ENCODE results near the gene CST8. TPM values are rescaled to one million over a fixed set of nuclear protein-coding genes. Genes with fewer than 3 reads are reported as not detected.
A peak's percentile ranks its signal among the peaks of the same experiment; 100 is the strongest.

Gene CST8
- total and polyA plus RNA-seq, 2 of the 4 experiments (the other 2 are of a cell fraction) = not detected

DNA sequence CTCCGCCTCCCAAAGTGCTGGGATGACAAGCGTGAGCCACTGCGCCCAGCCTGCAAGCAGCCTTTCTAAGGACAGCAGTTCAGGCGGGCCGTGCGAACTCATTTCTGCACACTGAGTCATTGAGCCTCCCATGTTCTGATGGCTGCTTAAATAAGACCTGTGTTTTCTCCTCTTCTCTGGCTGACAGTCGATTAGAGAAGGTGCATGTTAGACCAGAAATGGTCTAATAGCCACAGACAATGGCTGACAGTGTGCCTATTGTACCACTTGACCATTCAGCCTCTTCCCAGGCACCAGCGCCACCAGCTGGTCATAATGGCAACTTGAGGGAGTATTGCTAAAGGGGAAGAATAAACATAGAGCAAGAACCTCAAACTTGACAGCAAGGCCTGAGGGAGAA, 44.4 kb upstream of the CST8 start:
- Histone ChIP-seq H3K27ac (ENCODE audit: insufficient read depth, low read length) (no peak overlapping the region), H3K36me3 (ENCODE audit: control insufficient read depth, insufficient read depth, low read length) (no peaks in the 10 kb centered on the region), H2BK5ac (ENCODE audit: low read depth, low read length, poor library complexity, severe bottlenecking) (no peak overlapping the region), H3K14ac (replicated peaks; ENCODE audit: low read depth, low read length) (no peak overlapping the region), H2BK20ac (ENCODE audit: low read depth, low read length) (0 out of 2 replicates have a peak overlapping the region, but pooled peaks have one; percentile 3), H3K9me1 (ENCODE audit: insufficient read depth, low read length) (peaks cover 6% of the 10 kb centered on the region; the same call in 1 of the 2 replicates), H3K4me3 (ENCODE audit: insufficient read depth, low read depth, low read length) (no peak overlapping the region), H3K4ac (ENCODE audit: low read depth, low read length) (no peak overlapping the region), H2AK5ac (ENCODE audit: low read depth, low read length) (no peak overlapping the region), H4K8ac (ENCODE audit: low read depth in 2 of 2, low read length in 2 of 2) (no peak overlapping the region), H3K4me2 (ENCODE audit: low read depth, low read length) (no peak overlapping the region), H3K79me1 (ENCODE audit: low read depth in 1 of 2, low read length in 2 of 2) (no peaks in the 10 kb centered on the region), H4K5ac (ENCODE audit: low read depth, low read length) (no peak overlapping the region), H2BK15ac (ENCODE audit: low read depth, low read length) (no peak overlapping the region), H2AK9ac (replicated peaks; ENCODE audit: low read depth, low read length, poor library complexity) (no peak overlapping the region), H3K27me3 (ENCODE audit: control insufficient read depth, insufficient read depth, low read length) (peaks cover 2% of the 10 kb centered on the region; the same call in 1 of the 2 replicates), H2AFZ (replicated peaks; ENCODE audit: low read length, poor library complexity) (no peak overlapping the region), H4K91ac (ENCODE audit: insufficient read depth, low read depth, low read length) (no peak overlapping the region), H3K4me1 (ENCODE audit: control insufficient read depth, insufficient read depth, low read length) (0 out of 2 replicates have a peak, but pooled peaks cover 3% of the 10 kb centered on the region), H3K23ac (ENCODE audit: low read depth, low read length) (no peak overlapping the region), H2BK120ac (ENCODE audit: low read depth, low read length) (no peak overlapping the region), H3K9me3 (ENCODE audit: control insufficient read depth, insufficient read depth, low read length) (no peaks in the 10 kb centered on the region), H3K9ac (ENCODE audit: low read depth, low read length) (no peak overlapping the region), H3K18ac (ENCODE audit: low read depth, low read length) (no peak overlapping the region), H3K56ac (ENCODE audit: extremely low read depth, insufficient read depth, low read length) (no peak overlapping the region), H4K20me1 (ENCODE audit: insufficient read depth, low read length) (no peaks in the 10 kb centered on the region)
- ATAC-seq (ENCODE audit: low read depth) = peak; percentile 23; the same call in 1 of the 2 replicates
- in situ Hi-C loops (cut with MboI; ENCODE audit: low sequenced_read_pairs) (loop anchor here (10.0 kb wide), 1 partner anchor 158 kb away; the partner anchor contains the start of gene CST9), intact Hi-C loops (cut with micrococcal nuclease) (loop anchor here (1.0 kb wide), 1 partner anchor 97 kb away; no protein-coding TSS in a partner anchor), dilution Hi-C loops (cut with HindIII; ENCODE audit: low sequenced_read_pairs, unreplicated experiment) (no loop called here)
- no peak for TF ChIP-seq RCOR1 (IDR thresholded peaks at IDR 0.05; ENCODE audit: insufficient replicate concordance, low read length)
- TF ChIP-seq, protein P1, sequence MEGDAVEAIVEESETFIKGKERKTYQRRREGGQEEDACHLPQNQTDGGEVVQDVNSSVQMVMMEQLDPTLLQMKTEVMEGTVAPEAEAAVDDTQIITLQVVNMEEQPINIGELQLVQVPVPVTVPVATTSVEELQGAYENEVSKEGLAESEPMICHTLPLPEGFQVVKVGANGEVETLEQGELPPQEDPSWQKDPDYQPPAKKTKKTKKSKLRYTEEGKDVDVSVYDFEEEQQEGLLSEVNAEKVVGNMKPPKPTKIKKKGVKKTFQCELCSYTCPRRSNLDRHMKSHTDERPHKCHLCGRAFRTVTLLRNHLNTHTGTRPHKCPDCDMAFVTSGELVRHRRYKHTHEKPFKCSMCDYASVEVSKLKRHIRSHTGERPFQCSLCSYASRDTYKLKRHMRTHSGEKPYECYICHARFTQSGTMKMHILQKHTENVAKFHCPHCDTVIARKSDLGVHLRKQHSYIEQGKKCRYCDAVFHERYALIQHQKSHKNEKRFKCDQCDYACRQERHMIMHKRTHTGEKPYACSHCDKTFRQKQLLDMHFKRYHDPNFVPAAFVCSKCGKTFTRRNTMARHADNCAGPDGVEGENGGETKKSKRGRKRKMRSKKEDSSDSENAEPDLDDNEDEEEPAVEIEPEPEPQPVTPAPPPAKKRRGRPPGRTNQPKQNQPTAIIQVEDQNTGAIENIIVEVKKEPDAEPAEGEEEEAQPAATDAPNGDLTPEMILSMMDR (conservative IDR thresholded peaks at IDR 0.05; ENCODE audit: low read depth, low read length) = peak; percentile 47
- no peak for TF ChIP-seq MAFK (IDR thresholded peaks at IDR 0.05; ENCODE audit: low read depth, low read length)
- peak; percentile 37 for TF ChIP-seq RAD21 (IDR thresholded peaks at IDR 0.05; ENCODE audit: low read length)
- TF ChIP-seq CEBPB (IDR thresholded peaks at IDR 0.05; ENCODE audit: low read depth, low read length) = no peak
- TF ChIP-seq MXI1 (IDR thresholded peaks at IDR 0.05; ENCODE audit: borderline replicate concordance, low read depth, low read length) = no peak
- 93% methylated on average over 6 of the region's 8 CpGs; no CpG with 5 or more reads in 1 of the 2 experiments for WGBS, 2 experiments (ENCODE audit: extremely low coverage in 2 of 2, insufficient read length in 1 of 2)
- DNase-seq = peak; percentile 21
- CTCF ChIA-PET = interaction anchor here (0.6 to 1.2 kb wide), 2 partner anchors 10 to 31 kb away, joined by 3 to 5 read pairs; no protein-coding TSS in a partner anchor
- POLR2A ChIA-PET (ENCODE audit: unreplicated experiment) = no interaction called here
- BruUV-seq (replicated peaks) = no TSS peak
